ENCODE data around the gene PARD3.

The PARD3 gene

GRCh38 chr10:34157501-34157900, 657.6 kb downstream of the PARD3 start:
- Mint-ChIP-seq H3K36me3 (ENCODE audit: low read depth) (no peaks in the 10 kb centered on the region), H3K4me1 (ENCODE audit: low read depth) (no peaks in the 10 kb centered on the region), H3K9me3 (peaks cover 4% of the 10 kb centered on the region), H3K4me3 (no peak overlapping the region), H3K27me3 (peaks cover 7% of the 10 kb centered on the region), H3K27ac (no peak overlapping the region)

- H3K4me3 Mint-ChIP-seq = no peak overlapping the region
- peaks cover 7% of the 10 kb centered on the region for H3K27me3 Mint-ChIP-seq
- no peaks in the 10 kb centered on the region for H3K4me1 Mint-ChIP-seq (ENCODE audit: low read depth)
- H3K27ac Mint-ChIP-seq = no peak overlapping the region
- no peaks in the 10 kb centered on the region for H3K36me3 Mint-ChIP-seq (ENCODE audit: low read depth)
- peaks cover 4% of the 10 kb centered on the region for H3K9me3 Mint-ChIP-seq
Observed at GRCh38 chr10:34156781-34157425, 658.2 kb downstream of the PARD3 start.

DNA sequence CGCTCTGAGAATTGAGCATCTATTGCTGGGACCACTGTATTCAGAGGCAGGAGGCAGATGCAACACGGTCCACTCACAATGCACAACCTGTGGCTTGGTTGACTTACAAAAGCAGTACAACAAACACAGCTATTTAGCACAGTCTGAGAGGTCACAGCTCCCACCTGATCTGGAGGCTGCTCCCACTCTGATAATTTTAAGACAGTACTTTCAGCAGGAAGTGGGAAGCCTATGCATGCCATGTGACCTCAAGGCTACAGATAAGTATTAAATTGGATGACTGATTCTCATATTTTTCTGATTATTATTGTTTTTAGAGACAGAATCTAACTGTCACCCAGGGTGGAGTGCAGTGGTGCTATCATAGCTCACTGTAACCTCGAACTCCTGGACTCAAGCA, 659.3 kb downstream of the PARD3 start:
- H3K27me3 Mint-ChIP-seq = peaks cover 7% of the 10 kb centered on the region
- H3K4me1 Mint-ChIP-seq (ENCODE audit: low read depth) = no peaks in the 10 kb centered on the region
- no peak overlapping the region for H3K4me3 Mint-ChIP-seq

GRCh38 chr10:34154383-34154900, 660.7 kb downstream of the PARD3 start:
- Mint-ChIP-seq H3K4me1 (ENCODE audit: low read depth) (no peaks in the 10 kb centered on the region), H3K27ac (no peak overlapping the region), H3K4me3 (no peak overlapping the region), H3K36me3 (ENCODE audit: low read depth) (no peaks in the 10 kb centered on the region), H3K27me3 (peaks cover 7% of the 10 kb centered on the region), H3K9me3 (peaks cover 4% of the 10 kb centered on the region)

More for the DNA sequence above, 659.3 kb downstream of the PARD3 start:
- Mint-ChIP-seq H3K36me3 (ENCODE audit: low read depth) (no peaks in the 10 kb centered on the region), H3K27ac (no peak overlapping the region), H3K9me3 (peaks cover 4% of the 10 kb centered on the region)

DNA sequence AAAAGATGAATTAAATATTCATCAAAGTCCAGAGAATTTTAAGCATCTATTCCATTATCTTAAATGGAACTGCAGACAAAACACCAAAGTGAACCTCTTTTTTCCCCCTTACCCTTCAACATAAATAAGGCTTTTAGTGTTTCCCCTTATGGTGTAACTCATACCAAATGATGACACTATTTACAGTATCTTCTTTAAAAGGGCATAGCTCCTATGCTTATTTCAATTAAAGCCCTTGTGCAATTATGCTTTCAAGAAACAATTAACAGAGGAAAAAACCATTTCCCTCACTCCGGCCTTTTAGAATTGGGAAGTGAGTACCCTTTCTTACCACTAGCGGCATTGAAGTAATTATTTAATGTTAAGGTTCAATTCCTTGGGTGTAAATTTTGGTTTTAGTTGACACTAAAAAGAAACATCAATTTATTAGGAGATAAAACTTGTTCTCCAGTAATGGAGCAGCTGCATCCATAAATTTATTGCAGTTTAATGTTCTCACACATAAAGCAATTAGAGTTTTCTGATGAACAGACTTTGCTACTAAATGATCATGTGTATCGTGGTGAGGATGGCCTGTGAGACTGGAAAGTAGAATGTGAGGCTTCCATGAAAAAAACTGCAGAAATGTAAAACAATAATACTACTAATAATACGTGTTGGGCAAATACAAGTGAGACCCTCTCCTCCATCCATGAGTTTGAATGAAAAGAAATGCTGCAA, 661.3 kb downstream of the PARD3 start:
- Mint-ChIP-seq H3K27ac (no peak overlapping the region), H3K9me3 (peaks cover 1% of the 10 kb centered on the region), H3K4me1 (ENCODE audit: low read depth) (no peaks in the 10 kb centered on the region), H3K36me3 (ENCODE audit: low read depth) (no peaks in the 10 kb centered on the region), H3K27me3 (peaks cover 7% of the 10 kb centered on the region), H3K4me3 (no peak overlapping the region)

- H3K4me3 Mint-ChIP-seq = no peak overlapping the region
- H3K27ac Mint-ChIP-seq = no peak overlapping the region
- H3K9me3 Mint-ChIP-seq = no peaks in the 10 kb centered on the region
- peaks cover 7% of the 10 kb centered on the region for H3K27me3 Mint-ChIP-seq
- H3K36me3 Mint-ChIP-seq (ENCODE audit: low read depth) = no peaks in the 10 kb centered on the region
- no peaks in the 10 kb centered on the region for H3K4me1 Mint-ChIP-seq (ENCODE audit: low read depth)
Observed at GRCh38 chr10:34152434-34152833, 662.7 kb downstream of the PARD3 start.

DNA sequence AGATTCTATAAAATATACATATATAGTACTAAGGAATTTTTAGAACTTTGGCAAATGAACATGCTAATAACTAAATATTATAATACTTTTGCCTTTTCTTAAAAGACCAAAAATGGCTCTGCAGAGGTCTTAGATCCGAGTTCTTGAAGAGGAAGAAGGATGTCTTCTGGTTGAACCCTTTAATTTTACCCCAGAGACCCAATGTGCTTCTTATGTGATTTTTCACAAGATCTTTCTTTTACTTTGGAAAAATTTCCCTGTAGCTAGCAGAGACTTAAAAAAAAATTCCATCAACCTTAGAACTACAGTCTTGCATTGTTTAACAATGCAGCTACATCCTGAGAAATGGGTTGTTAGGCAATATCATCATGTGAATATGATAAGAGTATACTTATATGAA, 663.2 kb downstream of the PARD3 start:
- Mint-ChIP-seq H3K27me3 (peaks cover 5% of the 10 kb centered on the region), H3K4me1 (ENCODE audit: low read depth) (no peaks in the 10 kb centered on the region), H3K27ac (no peak overlapping the region), H3K4me3 (no peak overlapping the region), H3K9me3 (no peaks in the 10 kb centered on the region), H3K36me3 (ENCODE audit: low read depth) (no peaks in the 10 kb centered on the region)

- H3K9me3 Mint-ChIP-seq = no peaks in the 10 kb centered on the region
- no peak overlapping the region for H3K4me3 Mint-ChIP-seq
- no peaks in the 10 kb centered on the region for H3K36me3 Mint-ChIP-seq (ENCODE audit: low read depth)
Observed at GRCh38 chr10:34151481-34151880, 663.6 kb downstream of the PARD3 start.

DNA sequence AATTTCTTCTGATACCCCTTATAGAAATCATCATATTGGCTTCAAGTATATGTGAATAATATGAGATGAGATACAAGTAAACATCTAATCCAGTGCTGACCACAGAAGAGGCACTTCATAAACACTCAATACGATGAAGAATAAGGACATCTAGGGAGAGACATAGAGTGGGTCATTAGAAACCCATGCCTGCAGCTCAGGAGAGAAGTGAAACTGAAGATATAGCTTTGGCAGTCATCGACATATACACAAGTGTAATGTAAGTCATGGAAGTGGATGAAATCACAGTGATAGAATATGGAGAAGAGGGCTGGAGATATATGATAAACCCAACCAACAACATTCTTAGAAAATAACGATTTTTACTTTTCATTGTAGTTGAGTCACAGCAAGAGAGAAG, 665.0 kb downstream of the PARD3 start:
- Mint-ChIP-seq H3K27me3 (peaks cover 12% of the 10 kb centered on the region), H3K4me3 (no peak overlapping the region), H3K4me1 (ENCODE audit: low read depth) (no peaks in the 10 kb centered on the region), H3K27ac (no peak overlapping the region), H3K36me3 (ENCODE audit: low read depth) (no peaks in the 10 kb centered on the region), H3K9me3 (no peaks in the 10 kb centered on the region)

More at GRCh38 chr10:34151481-34151880, 663.6 kb downstream of the PARD3 start:
- Mint-ChIP-seq H3K27me3 (peaks cover 5% of the 10 kb centered on the region), H3K27ac (no peak overlapping the region), H3K4me1 (ENCODE audit: low read depth) (no peaks in the 10 kb centered on the region)

DNA sequence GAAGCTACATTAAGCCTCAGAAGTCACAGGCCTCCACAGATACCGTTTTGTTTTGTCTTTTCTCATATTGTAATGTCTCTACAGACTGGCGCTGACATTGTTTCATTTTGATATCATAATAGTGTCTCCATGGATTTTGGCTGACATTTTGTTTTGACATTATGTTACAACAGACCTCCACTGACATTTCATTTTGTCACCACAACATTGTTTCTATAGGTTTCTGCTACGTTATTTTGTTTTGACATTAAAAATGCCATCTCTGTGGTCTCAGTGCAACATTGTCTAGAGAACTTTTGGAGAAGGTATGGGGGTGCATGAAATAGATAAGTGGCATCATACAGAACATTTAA, 666.8 kb downstream of the PARD3 start:
- H3K36me3 Mint-ChIP-seq (ENCODE audit: low read depth) = no peaks in the 10 kb centered on the region
- H3K4me1 Mint-ChIP-seq (ENCODE audit: low read depth) = no peaks in the 10 kb centered on the region
- H3K9me3 Mint-ChIP-seq = no peaks in the 10 kb centered on the region
- no peak overlapping the region for H3K4me3 Mint-ChIP-seq
- H3K27me3 Mint-ChIP-seq = peaks cover 10% of the 10 kb centered on the region
- no peak overlapping the region for H3K27ac Mint-ChIP-seq

GRCh38 chr10:34147641-34148304, 667.3 kb downstream of the PARD3 start:
- H3K27ac Mint-ChIP-seq = no peak overlapping the region
- H3K4me3 Mint-ChIP-seq = no peak overlapping the region
- H3K9me3 Mint-ChIP-seq = no peaks in the 10 kb centered on the region
- H3K4me1 Mint-ChIP-seq (ENCODE audit: low read depth) = no peaks in the 10 kb centered on the region
- peaks cover 10% of the 10 kb centered on the region for H3K27me3 Mint-ChIP-seq
- H3K36me3 Mint-ChIP-seq (ENCODE audit: low read depth) = no peaks in the 10 kb centered on the region

DNA sequence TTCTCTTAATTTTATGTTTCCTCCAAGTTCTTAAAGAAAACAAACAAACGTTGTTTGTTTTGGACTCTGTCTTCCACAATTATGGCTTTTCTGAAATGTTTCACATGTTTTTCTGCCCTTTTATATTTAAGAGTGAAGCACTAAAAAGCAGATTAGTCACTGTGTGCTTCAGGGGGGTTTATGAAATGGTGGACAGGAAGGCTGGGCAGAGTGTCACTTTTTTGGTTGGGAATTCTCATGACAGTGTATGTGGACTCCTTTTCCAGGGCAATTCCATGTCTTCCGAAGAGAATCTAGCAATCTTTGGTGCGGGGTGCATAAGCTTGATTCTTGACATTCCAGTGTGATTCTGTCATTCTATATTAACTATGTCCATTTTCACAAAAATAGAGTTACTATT, 669.4 kb downstream of the PARD3 start:
- Mint-ChIP-seq H3K9me3 (no peaks in the 10 kb centered on the region), H3K36me3 (ENCODE audit: low read depth) (no peaks in the 10 kb centered on the region), H3K4me3 (no peak overlapping the region), H3K4me1 (ENCODE audit: low read depth) (no peaks in the 10 kb centered on the region), H3K27ac (no peak overlapping the region), H3K27me3 (peaks cover 10% of the 10 kb centered on the region)

DNA sequence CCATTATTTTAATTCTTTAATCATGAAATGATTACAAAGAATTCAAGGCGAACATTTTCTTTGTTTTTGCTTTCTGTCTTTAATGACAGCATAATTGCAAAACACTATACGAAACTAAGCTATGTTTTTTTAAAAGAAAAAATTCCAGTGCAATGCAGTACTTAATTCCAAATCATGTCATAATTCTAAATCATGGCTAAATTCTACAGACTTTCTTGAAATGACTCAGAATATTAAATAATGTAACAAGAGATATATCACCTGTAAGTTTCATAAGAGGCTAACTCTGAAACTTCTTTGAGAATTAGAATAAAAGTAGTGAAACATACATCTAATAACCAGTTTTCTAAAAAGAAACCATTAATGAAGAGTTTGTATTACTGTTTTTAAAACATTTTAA, 671.6 kb downstream of the PARD3 start:
- H3K27ac Mint-ChIP-seq = no peak overlapping the region
- no peak overlapping the region for H3K4me3 Mint-ChIP-seq
- no peaks in the 10 kb centered on the region for H3K36me3 Mint-ChIP-seq (ENCODE audit: low read depth)
- H3K4me1 Mint-ChIP-seq (ENCODE audit: low read depth) = no peaks in the 10 kb centered on the region
- no peaks in the 10 kb centered on the region for H3K9me3 Mint-ChIP-seq
- H3K27me3 Mint-ChIP-seq = peaks cover 10% of the 10 kb centered on the region

DNA sequence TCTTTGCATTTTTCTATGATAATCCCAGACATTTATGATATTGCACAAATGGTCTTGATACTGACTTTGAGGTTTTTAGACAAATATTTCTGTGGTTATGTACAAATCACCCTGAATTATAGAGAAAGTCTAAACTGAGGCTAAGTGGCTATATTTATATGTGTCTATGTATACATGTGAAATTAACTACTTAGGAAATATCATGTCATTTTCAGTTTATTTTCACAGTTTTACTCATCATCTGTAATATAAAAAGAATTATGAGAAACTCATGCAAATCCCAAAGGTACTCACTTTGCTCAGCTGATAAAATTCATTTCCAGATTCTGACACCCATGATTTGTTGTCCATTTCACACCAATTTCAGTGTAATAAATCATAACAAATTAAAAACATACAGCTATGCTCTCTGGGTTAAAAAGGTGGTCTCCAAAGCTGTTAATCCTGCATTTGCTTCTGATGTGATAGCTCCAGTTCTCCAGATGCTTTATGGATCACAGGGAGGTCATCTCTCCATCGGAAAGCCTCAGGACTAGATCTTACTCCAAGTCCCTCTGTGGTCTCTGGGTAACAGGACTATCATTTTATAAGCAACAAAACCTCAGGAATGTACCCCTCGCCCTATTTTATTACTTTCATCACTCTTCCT, 673.9 kb downstream of the PARD3 start:
- H3K9me3 Mint-ChIP-seq = no peaks in the 10 kb centered on the region
- H3K36me3 Mint-ChIP-seq (ENCODE audit: low read depth) = no peaks in the 10 kb centered on the region
- H3K4me1 Mint-ChIP-seq (ENCODE audit: low read depth) = no peaks in the 10 kb centered on the region
- H3K27ac Mint-ChIP-seq = no peak overlapping the region
- H3K27me3 Mint-ChIP-seq = peaks cover 8% of the 10 kb centered on the region
- no peak overlapping the region for H3K4me3 Mint-ChIP-seq

DNA sequence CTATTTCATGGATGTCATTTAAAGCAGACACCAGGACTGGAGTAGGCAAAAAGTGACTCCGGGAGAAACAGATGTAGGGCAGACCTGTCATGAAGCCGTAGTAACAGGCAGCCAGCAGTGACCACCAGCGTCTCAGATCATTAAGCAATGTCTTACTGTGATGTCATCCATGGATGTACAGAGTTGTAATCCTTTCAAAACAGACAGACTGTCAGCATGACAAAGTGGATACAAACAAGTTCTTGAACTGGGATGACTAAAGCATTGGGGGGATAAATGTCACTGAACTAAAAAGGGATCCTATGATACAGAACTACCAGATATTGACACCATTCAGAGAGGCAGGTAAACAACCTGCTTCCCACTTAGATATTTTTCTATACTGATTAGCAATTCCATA, 675.5 kb downstream of the PARD3 start:
- H3K9me3 Mint-ChIP-seq = no peaks in the 10 kb centered on the region
- no peak overlapping the region for H3K4me3 Mint-ChIP-seq
- no peak overlapping the region for H3K27ac Mint-ChIP-seq
- no peaks in the 10 kb centered on the region for H3K36me3 Mint-ChIP-seq (ENCODE audit: low read depth)
- H3K27me3 Mint-ChIP-seq = peaks cover 9% of the 10 kb centered on the region
- no peaks in the 10 kb centered on the region for H3K4me1 Mint-ChIP-seq (ENCODE audit: low read depth)
